Suppressor macrophage (primary cell): ENCODE measurements around the gene SET.
A peak's percentile ranks its signal among the peaks of the same experiment; 100 is the strongest.
"Not testable (repeated sequence)": the region's sequence is repeated elsewhere in the genome, so short reads cannot be mapped to it uniquely, and the experiment has no call there.

Experiments used
- DNase-seq, 4 experiments: peaks; one replicate each; pipeline ENCODE4 v3.0.0-alpha.2; 2020 to 2022
- total RNA-seq, 17 experiments: gene quantifications; one replicate each; lab custom pipeline; 2026; ENCODE audit warnings: mixed read lengths in 6 of 17, inconsistent platforms in 3 of 17; lab: John Stamatoyannopoulos, UW

Gene SET
- 144 to 407 (median 272) reads per million in 17 experiments for total RNA-seq

- DNase-seq: peak; percentile 96 to 99 (median 98)
Observed at GRCh38 chr9:128688501-128689292, at the start of gene SET. Gene SET (plus strand): TSS chr9:128689222. CDS start chr9:128689583, 361 bp downstream.

- no peak for DNase-seq
Observed at GRCh38 chr9:128640603-128641002, 48.4 kb upstream of the SET start.

- DNase-seq: no peak
Observed at GRCh38 chr9:128642675-128643245, 46.3 kb upstream of the SET start.

GRCh38 chr9:128643519-128644300, 45.3 kb upstream of the SET start:
- peak; percentile 28 to 67 (median 54) for DNase-seq

GRCh38 chr9:128648206-128648605, 40.8 kb upstream of the SET start:
- peak; percentile 65 to 80 (median 71) for DNase-seq

GRCh38 chr9:128651798-128652197, 37.2 kb upstream of the SET start:
- DNase-seq: no peak

- no peak for DNase-seq
Observed at GRCh38 chr9:128653908-128654307, 35.1 kb upstream of the SET start.

GRCh38 chr9:128654481-128654880, 34.5 kb upstream of the SET start:
- no peak for DNase-seq

- DNase-seq: peak; percentile 97 to 99 (median 98)
Observed at GRCh38 chr9:128656416-128657343, 32.3 kb upstream of the SET start, which contains the start of gene DYNC2I2. Gene DYNC2I2 (minus strand): TSS chr9:128656847. CDS start chr9:128656726, 121 bp downstream.

- no peak for DNase-seq
Observed at GRCh38 chr9:128657344-128657704, 31.7 kb upstream of the SET start.

GRCh38 chr9:128657796-128658195, 31.2 kb upstream of the SET start:
- no peak for DNase-seq

- not testable (repeated sequence) for DNase-seq
Observed at GRCh38 chr9:128666481-128666941, 22.5 kb upstream of the SET start.

GRCh38 chr9:128669786-128670185, 19.2 kb upstream of the SET start:
- no peak for DNase-seq

- no peak for DNase-seq
Observed at GRCh38 chr9:128675382-128675781, 13.6 kb upstream of the SET start.

- no peak for DNase-seq
Observed at GRCh38 chr9:128677794-128678193, 11.2 kb upstream of the SET start.

- DNase-seq: peak; percentile 58 to 81 (median 66)
Observed at GRCh38 chr9:128683340-128684064, 5.5 kb upstream of the SET start.

- no peak for DNase-seq
Observed at GRCh38 chr9:128684065-128684324, 5.0 kb upstream of the SET start.

GRCh38 chr9:128684325-128685199, 4.5 kb upstream of the SET start:
- peak; percentile 73 to 87 (median 84) for DNase-seq

GRCh38 chr9:128685636-128686489, 3.2 kb upstream of the SET start:
- peak; percentile 36 to 59 (median 56) for DNase-seq
